Measurements from ENCODE around the gene GALR3. TPM values are rescaled to one million over a fixed set of nuclear protein-coding genes. Genes with fewer than 3 reads are reported as not detected.

The GALR3 gene
- total and polyA plus RNA-seq, 2 experiments from 2014 or later, result 0.29 TPM; not detected in 1

DNA sequence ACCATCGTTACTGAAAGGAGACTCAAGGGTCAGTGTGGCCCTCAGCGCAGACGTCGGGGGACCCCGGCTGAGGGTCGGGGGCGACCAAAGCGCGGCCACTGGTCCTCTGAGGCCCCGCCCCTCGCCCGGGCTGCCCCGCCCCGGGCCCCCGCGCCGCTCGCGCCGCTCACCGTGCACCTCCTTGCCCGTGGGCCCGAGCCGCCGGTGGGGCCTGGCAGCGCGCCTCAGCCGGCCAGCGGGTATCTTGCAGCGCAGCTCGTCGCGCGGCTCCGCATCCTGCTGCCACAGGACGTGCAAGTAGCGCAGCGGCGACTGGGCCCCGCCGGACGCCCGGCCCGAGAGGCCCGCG lies 20.5 kb downstream of the GALR3 start:
- 4% methylated on average over 12 of the region's 46 CpGs for WGBS (ENCODE audit: low lambda C conversion rate, missing lambda C conversion rate)
- no peaks in the 10 kb centered on the region for H3K9me3 ChIP-seq (ENCODE audit: low read depth)
- no peaks in the 10 kb centered on the region for H3K27me3 ChIP-seq
- H3K79me2 ChIP-seq, result peaks cover 47% of the 10 kb centered on the region
- TF ChIP-seq EZH2 (IDR thresholded peaks at IDR 0.05; ENCODE audit: borderline replicate concordance) (no peak), EZH2phosphoT487 (IDR thresholded peaks at IDR 0.05; ENCODE audit: low read depth, severe bottlenecking, unreplicated experiment) (no peak)
- TF ChIP-seq, protein P1, sequence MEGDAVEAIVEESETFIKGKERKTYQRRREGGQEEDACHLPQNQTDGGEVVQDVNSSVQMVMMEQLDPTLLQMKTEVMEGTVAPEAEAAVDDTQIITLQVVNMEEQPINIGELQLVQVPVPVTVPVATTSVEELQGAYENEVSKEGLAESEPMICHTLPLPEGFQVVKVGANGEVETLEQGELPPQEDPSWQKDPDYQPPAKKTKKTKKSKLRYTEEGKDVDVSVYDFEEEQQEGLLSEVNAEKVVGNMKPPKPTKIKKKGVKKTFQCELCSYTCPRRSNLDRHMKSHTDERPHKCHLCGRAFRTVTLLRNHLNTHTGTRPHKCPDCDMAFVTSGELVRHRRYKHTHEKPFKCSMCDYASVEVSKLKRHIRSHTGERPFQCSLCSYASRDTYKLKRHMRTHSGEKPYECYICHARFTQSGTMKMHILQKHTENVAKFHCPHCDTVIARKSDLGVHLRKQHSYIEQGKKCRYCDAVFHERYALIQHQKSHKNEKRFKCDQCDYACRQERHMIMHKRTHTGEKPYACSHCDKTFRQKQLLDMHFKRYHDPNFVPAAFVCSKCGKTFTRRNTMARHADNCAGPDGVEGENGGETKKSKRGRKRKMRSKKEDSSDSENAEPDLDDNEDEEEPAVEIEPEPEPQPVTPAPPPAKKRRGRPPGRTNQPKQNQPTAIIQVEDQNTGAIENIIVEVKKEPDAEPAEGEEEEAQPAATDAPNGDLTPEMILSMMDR (IDR thresholded peaks at IDR 0.05; ENCODE audit: poor library complexity), result no peak
- no peaks in the 10 kb centered on the region for H3K36me3 ChIP-seq (replicated peaks; ENCODE audit: insufficient read depth, low read depth)
- no peaks in the 10 kb centered on the region for H3K9me2 ChIP-seq (replicated peaks; ENCODE audit: insufficient read depth)
- H3K4me2 ChIP-seq, result peak overlapping the region; percentile 89
- peak overlapping the region; percentile 99 for H3K4me3 ChIP-seq
- peak overlapping the region; percentile 78 for H3K27ac ChIP-seq
- H3K4me1 ChIP-seq (ENCODE audit: insufficient read depth), result peaks cover 14% of the 10 kb centered on the region
- DNase-seq (ENCODE audit: low spot score), result peak; percentile 75
- H4K20me1 ChIP-seq (ENCODE audit: insufficient read depth, poor library complexity, severe bottlenecking), result no peaks in the 10 kb centered on the region
- H2AFZ ChIP-seq, result peak overlapping the region; percentile 8

DNA sequence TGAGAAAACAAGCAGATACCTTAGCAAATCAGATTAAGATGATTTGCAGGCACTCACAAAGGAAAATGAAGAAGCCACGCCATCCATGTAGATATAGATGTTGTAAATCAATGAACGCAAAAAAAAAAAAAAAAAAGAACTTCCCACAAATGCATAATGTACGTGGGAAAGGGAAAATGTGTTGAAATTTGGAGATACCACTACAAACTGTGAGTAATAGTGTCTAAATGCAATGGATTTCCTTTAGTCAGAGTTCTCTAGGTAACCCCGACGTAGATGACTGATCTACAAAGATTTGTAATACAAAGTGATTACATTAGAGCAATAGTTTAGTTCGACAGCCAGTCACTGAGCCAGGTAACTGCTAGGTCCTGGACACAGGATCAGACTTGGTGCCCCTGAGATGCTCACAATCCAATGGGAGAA lies 21.7 kb downstream of the GALR3 start:
- H3K27me3 ChIP-seq, result no peaks in the 10 kb centered on the region
- H3K79me2 ChIP-seq, result peaks cover 47% of the 10 kb centered on the region
- H3K4me1 ChIP-seq (ENCODE audit: insufficient read depth), result peaks cover 14% of the 10 kb centered on the region
- H3K27ac ChIP-seq, result peak overlapping the region; percentile 67
- no peak for DNase-seq (ENCODE audit: low spot score)
- no peaks in the 10 kb centered on the region for H3K36me3 ChIP-seq (replicated peaks; ENCODE audit: insufficient read depth, low read depth)
- no peaks in the 10 kb centered on the region for H4K20me1 ChIP-seq (ENCODE audit: insufficient read depth, poor library complexity, severe bottlenecking)
- H3K9me2 ChIP-seq (replicated peaks; ENCODE audit: insufficient read depth), result no peaks in the 10 kb centered on the region
- WGBS (ENCODE audit: low lambda C conversion rate, missing lambda C conversion rate), result 94% methylated on average over 6 of the region's 6 CpGs
- H3K4me2 ChIP-seq, result peak overlapping the region; percentile 50
- peak overlapping the region; percentile 5 for H3K4me3 ChIP-seq
- TF ChIP-seq EZH2 (IDR thresholded peaks at IDR 0.05; ENCODE audit: borderline replicate concordance), result no peak
- TF ChIP-seq, protein P1 (IDR thresholded peaks at IDR 0.05; ENCODE audit: poor library complexity), result no peak
- TF ChIP-seq EZH2phosphoT487 (IDR thresholded peaks at IDR 0.05; ENCODE audit: low read depth, severe bottlenecking, unreplicated experiment), result no peak
- no peaks in the 10 kb centered on the region for H3K9me3 ChIP-seq (ENCODE audit: low read depth)
- peak overlapping the region; percentile 15 for H2AFZ ChIP-seq

DNA sequence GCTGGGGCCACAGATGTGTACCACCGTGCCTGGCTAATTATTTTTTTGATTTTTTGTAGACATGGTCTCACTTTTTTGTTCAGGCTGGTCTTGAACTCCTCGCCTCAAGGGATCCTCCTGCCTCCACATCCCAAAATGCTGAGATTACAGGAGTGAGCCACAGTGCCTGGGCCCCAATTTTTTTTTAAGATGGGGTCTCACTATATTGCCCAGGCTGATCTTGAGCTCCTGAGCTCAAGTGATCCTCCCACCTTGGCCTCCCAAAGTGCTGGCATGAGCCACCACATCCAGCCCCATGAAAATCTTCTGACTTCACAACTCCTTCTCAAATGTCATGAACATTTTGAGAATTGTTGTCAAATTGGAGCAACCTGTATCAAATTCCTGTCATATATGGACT lies 23.3 kb downstream of the GALR3 start:
- Histone ChIP-seq H3K27ac (no peak overlapping the region), H4K20me1 (ENCODE audit: insufficient read depth, poor library complexity, severe bottlenecking) (no peaks in the 10 kb centered on the region), H3K36me3 (replicated peaks; ENCODE audit: insufficient read depth, low read depth) (peaks cover 3% of the 10 kb centered on the region), H3K27me3 (no peaks in the 10 kb centered on the region), H2AFZ (no peak overlapping the region), H3K4me2 (no peak overlapping the region), H3K79me2 (peaks cover 49% of the 10 kb centered on the region), H3K9me2 (replicated peaks; ENCODE audit: insufficient read depth) (no peaks in the 10 kb centered on the region), H3K4me1 (ENCODE audit: insufficient read depth) (peaks cover 25% of the 10 kb centered on the region), H3K4me3 (no peak overlapping the region), H3K9me3 (ENCODE audit: low read depth) (no peaks in the 10 kb centered on the region)
- DNase-seq (ENCODE audit: low spot score), result no peak
- TF ChIP-seq, protein P1 (IDR thresholded peaks at IDR 0.05; ENCODE audit: poor library complexity), result no peak
- no peak for TF ChIP-seq EZH2phosphoT487 (IDR thresholded peaks at IDR 0.05; ENCODE audit: low read depth, severe bottlenecking, unreplicated experiment)
- no peak for TF ChIP-seq EZH2 (IDR thresholded peaks at IDR 0.05; ENCODE audit: borderline replicate concordance)
- WGBS (ENCODE audit: low lambda C conversion rate, missing lambda C conversion rate), result 100% methylated on average over 2 of the region's 2 CpGs
